Measurements from ENCODE around the gene PTGER3. TPM values are rescaled to one million over a fixed set of nuclear protein-coding genes. Genes with fewer than 3 reads are reported as not detected.

Gene PTGER3
- total RNA-seq, 1 experiment from 2014 or later: 0.08 TPM

DNA sequence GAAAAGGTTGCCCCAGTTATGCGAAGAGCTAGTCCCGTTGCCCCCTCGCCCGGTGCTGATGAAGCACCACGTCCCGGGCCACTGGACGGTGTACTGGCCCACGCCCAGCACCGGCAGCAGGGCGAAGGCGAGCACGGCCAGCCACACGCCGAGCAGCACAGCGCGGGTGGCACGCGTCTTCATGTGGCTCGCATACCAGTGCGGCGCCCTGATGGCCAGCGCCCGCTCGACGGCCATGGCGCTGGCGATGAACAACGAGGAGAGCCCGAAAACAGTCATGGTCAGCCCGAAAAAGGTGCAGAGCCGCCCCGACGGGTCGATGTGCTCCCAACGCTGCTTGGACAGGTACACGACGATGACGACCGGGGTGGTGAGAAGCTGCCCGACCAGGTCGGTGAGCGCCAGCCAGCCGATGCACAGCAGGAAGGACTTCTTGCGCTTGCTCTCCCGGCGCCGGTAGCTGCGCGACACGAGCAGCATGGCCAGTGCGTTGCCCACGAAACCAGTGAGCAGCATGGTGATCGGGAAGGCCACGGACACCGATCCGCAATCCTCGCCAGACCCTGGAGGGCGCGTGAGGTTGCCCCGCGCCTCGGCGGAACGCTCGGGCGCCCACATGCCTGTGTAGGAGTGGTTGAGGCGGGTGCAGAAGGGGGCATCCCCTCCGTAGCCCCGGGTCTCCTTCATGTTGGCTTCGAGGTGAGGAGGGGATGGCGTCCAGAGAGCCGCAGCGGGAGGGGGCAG lies 553 bp downstream of the PTGER3 start:
- H3K27me3 ChIP-seq (ENCODE audit: control insufficient read depth, insufficient read depth, low read length): peaks cover 22% of the 10 kb centered on the region
- peak overlapping the region; percentile 35 to 43 for H3K4me3 ChIP-seq (ENCODE audit: low read depth in 2 of 2, low read length in 2 of 2)
- no TSS peak for BruUV-seq (replicated peaks)
- H3K4me1 ChIP-seq (ENCODE audit: control insufficient read depth, insufficient read depth, low read length): no peaks in the 10 kb centered on the region; the same call in 1 of the 2 replicates
- in situ Hi-C loops (cut with HindIII; ENCODE audit: low pct_unique_long_range_greater_than_20kb, low sequenced_read_pairs) (no loop called here), intact Hi-C loops (cut with micrococcal nuclease; ENCODE audit: unreplicated experiment) (no loop called here)
- DNase-seq (ENCODE audit: low read depth, low spot score) (no peak), ATAC-seq (peak; percentile 40)
- no peak overlapping the region for H3K27ac ChIP-seq (ENCODE audit: low read length)
- no peaks in the 10 kb centered on the region for H3K36me3 ChIP-seq (ENCODE audit: control insufficient read depth, insufficient read depth, low read length)
- ChIA-PET POLR2A (no interaction called here), CTCF (no interaction called here)
- H3K9me3 ChIP-seq (ENCODE audit: control insufficient read depth, insufficient read depth, low read depth, low read length): no peaks in the 10 kb centered on the region
- TF ChIP-seq TCF7L2 (IDR thresholded peaks at IDR 0.05; ENCODE audit: low read depth, low read length) (no peak), SIN3A (IDR thresholded peaks at IDR 0.05; ENCODE audit: borderline replicate concordance, insufficient read depth, low read depth, low read length) (no peak), POLR2AphosphoS5 (IDR thresholded peaks at IDR 0.05; ENCODE audit: low read depth, low read length) (no peak)
- TF ChIP-seq, protein P1, sequence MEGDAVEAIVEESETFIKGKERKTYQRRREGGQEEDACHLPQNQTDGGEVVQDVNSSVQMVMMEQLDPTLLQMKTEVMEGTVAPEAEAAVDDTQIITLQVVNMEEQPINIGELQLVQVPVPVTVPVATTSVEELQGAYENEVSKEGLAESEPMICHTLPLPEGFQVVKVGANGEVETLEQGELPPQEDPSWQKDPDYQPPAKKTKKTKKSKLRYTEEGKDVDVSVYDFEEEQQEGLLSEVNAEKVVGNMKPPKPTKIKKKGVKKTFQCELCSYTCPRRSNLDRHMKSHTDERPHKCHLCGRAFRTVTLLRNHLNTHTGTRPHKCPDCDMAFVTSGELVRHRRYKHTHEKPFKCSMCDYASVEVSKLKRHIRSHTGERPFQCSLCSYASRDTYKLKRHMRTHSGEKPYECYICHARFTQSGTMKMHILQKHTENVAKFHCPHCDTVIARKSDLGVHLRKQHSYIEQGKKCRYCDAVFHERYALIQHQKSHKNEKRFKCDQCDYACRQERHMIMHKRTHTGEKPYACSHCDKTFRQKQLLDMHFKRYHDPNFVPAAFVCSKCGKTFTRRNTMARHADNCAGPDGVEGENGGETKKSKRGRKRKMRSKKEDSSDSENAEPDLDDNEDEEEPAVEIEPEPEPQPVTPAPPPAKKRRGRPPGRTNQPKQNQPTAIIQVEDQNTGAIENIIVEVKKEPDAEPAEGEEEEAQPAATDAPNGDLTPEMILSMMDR (IDR thresholded peaks at IDR 0.05): no peak
- TF ChIP-seq, protein P2, sequence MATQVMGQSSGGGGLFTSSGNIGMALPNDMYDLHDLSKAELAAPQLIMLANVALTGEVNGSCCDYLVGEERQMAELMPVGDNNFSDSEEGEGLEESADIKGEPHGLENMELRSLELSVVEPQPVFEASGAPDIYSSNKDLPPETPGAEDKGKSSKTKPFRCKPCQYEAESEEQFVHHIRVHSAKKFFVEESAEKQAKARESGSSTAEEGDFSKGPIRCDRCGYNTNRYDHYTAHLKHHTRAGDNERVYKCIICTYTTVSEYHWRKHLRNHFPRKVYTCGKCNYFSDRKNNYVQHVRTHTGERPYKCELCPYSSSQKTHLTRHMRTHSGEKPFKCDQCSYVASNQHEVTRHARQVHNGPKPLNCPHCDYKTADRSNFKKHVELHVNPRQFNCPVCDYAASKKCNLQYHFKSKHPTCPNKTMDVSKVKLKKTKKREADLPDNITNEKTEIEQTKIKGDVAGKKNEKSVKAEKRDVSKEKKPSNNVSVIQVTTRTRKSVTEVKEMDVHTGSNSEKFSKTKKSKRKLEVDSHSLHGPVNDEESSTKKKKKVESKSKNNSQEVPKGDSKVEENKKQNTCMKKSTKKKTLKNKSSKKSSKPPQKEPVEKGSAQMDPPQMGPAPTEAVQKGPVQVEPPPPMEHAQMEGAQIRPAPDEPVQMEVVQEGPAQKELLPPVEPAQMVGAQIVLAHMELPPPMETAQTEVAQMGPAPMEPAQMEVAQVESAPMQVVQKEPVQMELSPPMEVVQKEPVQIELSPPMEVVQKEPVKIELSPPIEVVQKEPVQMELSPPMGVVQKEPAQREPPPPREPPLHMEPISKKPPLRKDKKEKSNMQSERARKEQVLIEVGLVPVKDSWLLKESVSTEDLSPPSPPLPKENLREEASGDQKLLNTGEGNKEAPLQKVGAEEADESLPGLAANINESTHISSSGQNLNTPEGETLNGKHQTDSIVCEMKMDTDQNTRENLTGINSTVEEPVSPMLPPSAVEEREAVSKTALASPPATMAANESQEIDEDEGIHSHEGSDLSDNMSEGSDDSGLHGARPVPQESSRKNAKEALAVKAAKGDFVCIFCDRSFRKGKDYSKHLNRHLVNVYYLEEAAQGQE (IDR thresholded peaks at IDR 0.05; ENCODE audit: insufficient read depth in 1 of 2, low read depth in 2 of 2, low read length in 1 of 2): no peak

DNA sequence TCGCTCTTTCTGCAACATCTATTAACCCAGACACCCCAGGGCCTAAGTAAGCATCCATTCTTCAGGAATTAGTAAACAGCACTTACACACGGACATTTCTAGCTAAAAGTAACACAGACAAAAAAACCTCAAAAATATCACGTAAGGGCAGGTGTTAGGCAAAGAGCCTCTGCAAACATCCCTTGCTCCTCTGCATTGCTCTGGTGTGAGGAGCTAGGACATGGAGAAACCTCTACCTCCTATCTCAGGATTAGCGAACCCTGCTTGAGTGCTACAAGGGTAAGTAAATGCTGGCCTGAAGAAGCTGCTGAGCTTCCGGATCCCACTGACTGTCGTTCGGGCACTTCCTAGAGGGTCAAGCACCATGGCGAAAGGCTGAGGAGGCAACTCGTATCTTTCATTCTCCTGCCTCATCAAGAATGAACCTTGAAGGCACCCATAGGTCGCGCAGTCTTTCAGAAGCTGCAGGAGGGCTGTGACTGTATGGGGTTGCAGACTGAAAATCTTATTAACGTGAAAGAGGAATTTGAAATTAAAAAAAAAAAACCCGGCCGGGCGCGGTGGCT lies 2.1 kb downstream of the PTGER3 start:
- H3K9me3 ChIP-seq (ENCODE audit: control insufficient read depth, insufficient read depth, low read depth, low read length): no peaks in the 10 kb centered on the region
- intact Hi-C loops (cut with micrococcal nuclease; ENCODE audit: unreplicated experiment): no loop called here
- no peaks in the 10 kb centered on the region; the same call in 1 of the 2 replicates for H3K4me1 ChIP-seq (ENCODE audit: control insufficient read depth, insufficient read depth, low read length)
- CTCF ChIA-PET: no interaction called here
- TF ChIP-seq, protein P2 (IDR thresholded peaks at IDR 0.05; ENCODE audit: insufficient read depth in 1 of 2, low read depth in 2 of 2, low read length in 1 of 2): no peak
- TF ChIP-seq TCF7L2 (IDR thresholded peaks at IDR 0.05; ENCODE audit: low read depth, low read length) (no peak), POLR2AphosphoS5 (IDR thresholded peaks at IDR 0.05; ENCODE audit: low read depth, low read length) (no peak), SIN3A (IDR thresholded peaks at IDR 0.05; ENCODE audit: borderline replicate concordance, insufficient read depth, low read depth, low read length) (no peak)
- TF ChIP-seq, protein P1 (IDR thresholded peaks at IDR 0.05): no peak
- H3K27me3 ChIP-seq (ENCODE audit: control insufficient read depth, insufficient read depth, low read length): peaks cover 22% of the 10 kb centered on the region
- ATAC-seq: no peak
- DNase-seq (ENCODE audit: low read depth, low spot score): no peak
- POLR2A ChIA-PET: no interaction called here
- no TSS peak for BruUV-seq (replicated peaks)
- no peak overlapping the region for H3K4me3 ChIP-seq (ENCODE audit: low read depth in 2 of 2, low read length in 2 of 2)
- H3K27ac ChIP-seq (ENCODE audit: low read length): no peak overlapping the region
- no peaks in the 10 kb centered on the region for H3K36me3 ChIP-seq (ENCODE audit: control insufficient read depth, insufficient read depth, low read length)
- in situ Hi-C loops (cut with HindIII; ENCODE audit: low pct_unique_long_range_greater_than_20kb, low sequenced_read_pairs): no loop called here

All from Panc1 (cell line).